ENCODE data around the gene SEH1L. TPM values are rescaled to one million over a fixed set of nuclear protein-coding genes. Genes with fewer than 3 reads are reported as not detected.
A peak's percentile ranks its signal among the peaks of the same experiment; 100 is the strongest.

The SEH1L gene
- total and polyA plus RNA-seq, 10 of the 15 experiments (the other 5 are each of a cell fraction or from before 2014, with no cell fraction given): 27.5 to 109 (median 52.8) TPM

DNA sequence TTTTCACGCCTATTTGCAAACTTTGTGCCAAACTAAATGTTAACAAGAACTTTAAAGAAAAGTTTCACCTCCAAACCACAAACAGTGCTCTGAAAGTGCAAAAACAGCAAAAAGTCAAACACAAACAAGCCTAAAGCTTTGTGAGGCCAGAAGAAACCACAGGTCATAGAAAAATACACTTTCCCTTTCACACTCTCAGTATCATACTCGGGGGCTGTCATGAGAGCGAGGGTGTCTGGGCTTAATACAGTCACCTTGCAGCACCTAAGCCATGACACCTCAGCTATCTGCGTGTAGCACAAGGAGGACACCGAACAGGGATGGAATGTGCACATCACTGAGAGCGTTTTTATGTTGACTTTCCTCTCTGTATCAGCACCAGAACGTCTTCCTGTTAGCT, 26.6 kb upstream of the SEH1L start (continued):
- no peak for TF ChIP-seq NFYB (IDR thresholded peaks at IDR 0.05; ENCODE audit: insufficient read depth, low read depth, low read length)
- no peak for TF ChIP-seq NR2C1 (IDR thresholded peaks at IDR 0.05)
- TF ChIP-seq PKNOX1 (IDR thresholded peaks at IDR 0.05): no peak
- TF ChIP-seq BCL11A (IDR thresholded peaks at IDR 0.05; ENCODE audit: low read depth, low read length): no peak
- TF ChIP-seq ZNF24 (IDR thresholded peaks at IDR 0.05): no peak
- no peak for TF ChIP-seq RAD21 (IDR thresholded peaks at IDR 0.05; ENCODE audit: insufficient read depth, low read depth, low read length)
- TF ChIP-seq BRCA1 (IDR thresholded peaks at IDR 0.05; ENCODE audit: low read depth, low read length): no peak
- TF ChIP-seq EGR1 (IDR thresholded peaks at IDR 0.05; ENCODE audit: borderline replicate concordance in 1 of 2, low read depth in 2 of 2, low read length in 2 of 2): no peak
- no peak for TF ChIP-seq LARP7 (IDR thresholded peaks at IDR 0.05)
- no peak for TF ChIP-seq ZBTB4 (CRISPR knock-in tag; IDR thresholded peaks at IDR 0.05)
- TF ChIP-seq MYB (IDR thresholded peaks at IDR 0.05; ENCODE audit: borderline replicate concordance, low read depth, low read length): no peak
- TF ChIP-seq IRF5 (IDR thresholded peaks at IDR 0.05; ENCODE audit: borderline replicate concordance): no peak
- no peak for TF ChIP-seq SMAD5 (IDR thresholded peaks at IDR 0.05; ENCODE audit: low read depth)
- no peak for TF ChIP-seq RAD51 (IDR thresholded peaks at IDR 0.05)
- no peak for TF ChIP-seq HDAC6 (IDR thresholded peaks at IDR 0.05; ENCODE audit: unreplicated experiment)
- TF ChIP-seq MTA2 (IDR thresholded peaks at IDR 0.05; ENCODE audit: low read depth): peak; percentile 67; the same call in 1 of the 2 replicates
- peak; percentile 61; the same call in 1 of the 2 replicates for TF ChIP-seq MLLT1 (IDR thresholded peaks at IDR 0.05)
- TF ChIP-seq CHD2 (IDR thresholded peaks at IDR 0.05; ENCODE audit: borderline replicate concordance, low read depth, low read length): no peak
- TF ChIP-seq, protein P1, sequence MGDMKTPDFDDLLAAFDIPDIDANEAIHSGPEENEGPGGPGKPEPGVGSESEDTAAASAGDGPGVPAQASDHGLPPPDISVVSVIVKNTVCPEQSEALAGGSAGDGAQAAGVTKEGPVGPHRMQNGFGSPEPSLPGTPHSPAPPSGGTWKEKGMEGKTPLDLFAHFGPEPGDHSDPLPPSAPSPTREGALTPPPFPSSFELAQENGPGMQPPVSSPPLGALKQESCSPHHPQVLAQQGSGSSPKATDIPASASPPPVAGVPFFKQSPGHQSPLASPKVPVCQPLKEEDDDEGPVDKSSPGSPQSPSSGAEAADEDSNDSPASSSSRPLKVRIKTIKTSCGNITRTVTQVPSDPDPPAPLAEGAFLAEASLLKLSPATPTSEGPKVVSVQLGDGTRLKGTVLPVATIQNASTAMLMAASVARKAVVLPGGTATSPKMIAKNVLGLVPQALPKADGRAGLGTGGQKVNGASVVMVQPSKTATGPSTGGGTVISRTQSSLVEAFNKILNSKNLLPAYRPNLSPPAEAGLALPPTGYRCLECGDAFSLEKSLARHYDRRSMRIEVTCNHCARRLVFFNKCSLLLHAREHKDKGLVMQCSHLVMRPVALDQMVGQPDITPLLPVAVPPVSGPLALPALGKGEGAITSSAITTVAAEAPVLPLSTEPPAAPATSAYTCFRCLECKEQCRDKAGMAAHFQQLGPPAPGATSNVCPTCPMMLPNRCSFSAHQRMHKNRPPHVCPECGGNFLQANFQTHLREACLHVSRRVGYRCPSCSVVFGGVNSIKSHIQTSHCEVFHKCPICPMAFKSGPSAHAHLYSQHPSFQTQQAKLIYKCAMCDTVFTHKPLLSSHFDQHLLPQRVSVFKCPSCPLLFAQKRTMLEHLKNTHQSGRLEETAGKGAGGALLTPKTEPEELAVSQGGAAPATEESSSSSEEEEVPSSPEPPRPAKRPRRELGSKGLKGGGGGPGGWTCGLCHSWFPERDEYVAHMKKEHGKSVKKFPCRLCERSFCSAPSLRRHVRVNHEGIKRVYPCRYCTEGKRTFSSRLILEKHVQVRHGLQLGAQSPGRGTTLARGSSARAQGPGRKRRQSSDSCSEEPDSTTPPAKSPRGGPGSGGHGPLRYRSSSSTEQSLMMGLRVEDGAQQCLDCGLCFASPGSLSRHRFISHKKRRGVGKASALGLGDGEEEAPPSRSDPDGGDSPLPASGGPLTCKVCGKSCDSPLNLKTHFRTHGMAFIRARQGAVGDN (IDR thresholded peaks at IDR 0.05): no peak
- TF ChIP-seq SPI1 (IDR thresholded peaks at IDR 0.05; ENCODE audit: borderline replicate concordance, insufficient read depth, low read depth, low read length): no peak
